MCF 10A (cell line): ENCODE results near the gene SLC6A17. TPM values are rescaled to one million over a fixed set of nuclear protein-coding genes. Genes with fewer than 3 reads are reported as not detected.

Experiments used
- BruUV-seq: library from RNA; stranded (reverse); fragments of 400-500 nt; replicated peaks from 2 replicates; lab custom pipeline; 2021; lab: Mats Ljungman, UMichigan
- CTCF ChIA-PET: fragments of 300-600 bp; sonication (Branson Sonifier 250); formaldehyde crosslinking; extraction: SDS; loops from one replicate; lab custom pipeline; 2021; ENCODE audit warnings: antibody characterized with exemption, inconsistent platforms; lab: Yijun Ruan, JAX
- POLR2A ChIA-PET: fragments of 300-600, 350-650 bp; sonication (Branson Sonifier 250); formaldehyde crosslinking; extraction: SDS; loops from one replicate; lab custom pipeline; 2020; ENCODE audit warnings: antibody characterized with exemption, inconsistent platforms; lab: Yijun Ruan, JAX
- DNase-seq: peaks from one replicate; pipeline ENCODE4 v3.0.0-alpha.2; 2018; ENCODE audit not compliant: unreplicated experiment
- H3K27ac Mint-ChIP-seq: one replicate; pipeline ENCODE4 v1.8.0; 2022; ENCODE audit warnings: mild to moderate bottlenecking, low read depth, mixed read lengths; ENCODE audit not compliant: unreplicated experiment
- H3K27me3 Mint-ChIP-seq: one replicate; pipeline ENCODE4 v1.8.0; 2022; ENCODE audit warnings: mixed read lengths; ENCODE audit not compliant: insufficient read depth, unreplicated experiment
- H3K36me3 Mint-ChIP-seq: one replicate; pipeline ENCODE4 v1.8.0; 2022; ENCODE audit warnings: mild to moderate bottlenecking, moderate library complexity, mixed read lengths; ENCODE audit not compliant: insufficient read depth, unreplicated experiment
- H3K4me1 Mint-ChIP-seq: one replicate; pipeline ENCODE4 v1.8.0; 2022; ENCODE audit warnings: mixed read lengths; ENCODE audit not compliant: insufficient read depth, unreplicated experiment
- H3K4me3 Mint-ChIP-seq: one replicate; pipeline ENCODE4 v1.8.0; 2022; ENCODE audit warnings: mild to moderate bottlenecking, moderate library complexity, mixed read lengths; ENCODE audit not compliant: unreplicated experiment
- H3K9me3 Mint-ChIP-seq: one replicate; pipeline ENCODE4 v1.8.0; 2022; ENCODE audit warnings: mixed read lengths; ENCODE audit not compliant: unreplicated experiment
- CTCF ChIP-seq: fragments of 200-600 bp; IDR thresholded peaks from one replicate; pipeline ENCODE4 v1.8.0; 2022; ENCODE audit warnings: antibody characterized with exemption, mild to moderate bottlenecking; ENCODE audit not compliant: unreplicated experiment
- intact Hi-C: fragments of 100-400 bp; cut with micrococcal nuclease; formaldehyde crosslinking; loops from 2 replicates; pipeline ENCODE4 v1.14.1; 2022
- total RNA-seq: library from RNA; stranded (reverse); gene quantifications from 2 replicates; pipeline ENCODE4 v1.2.3, GENCODE V29; 2022

The SLC6A17 gene
- total RNA-seq, 1 experiment from 2014 or later: not detected

- ChIA-PET CTCF (interaction anchor here (1.0 to 3.6 kb wide), 2 partner anchors 13 to 32 kb away, joined by 11 to 35 read pairs; no protein-coding TSS in a partner anchor), POLR2A (interaction anchor here (0.6 kb wide), 1 partner anchor 47 kb away, joined by 3 read pairs; no protein-coding TSS in a partner anchor)
- Mint-ChIP-seq H3K27ac (no peak overlapping the region), H3K36me3 (no peaks in the 10 kb centered on the region), H3K9me3 (peaks cover 11% of the 10 kb centered on the region), H3K4me3 (no peak overlapping the region), H3K27me3 (peaks cover 14% of the 10 kb centered on the region), H3K4me1 (no peaks in the 10 kb centered on the region)
- intact Hi-C loops: no loop called here
- DNase-seq: no peak
- BruUV-seq: no TSS peak
- no peak for TF ChIP-seq CTCF
These were observed 30.5 kb upstream of the SLC6A17 start for GRCh38 chr1:110119843-110120242.

DNA sequence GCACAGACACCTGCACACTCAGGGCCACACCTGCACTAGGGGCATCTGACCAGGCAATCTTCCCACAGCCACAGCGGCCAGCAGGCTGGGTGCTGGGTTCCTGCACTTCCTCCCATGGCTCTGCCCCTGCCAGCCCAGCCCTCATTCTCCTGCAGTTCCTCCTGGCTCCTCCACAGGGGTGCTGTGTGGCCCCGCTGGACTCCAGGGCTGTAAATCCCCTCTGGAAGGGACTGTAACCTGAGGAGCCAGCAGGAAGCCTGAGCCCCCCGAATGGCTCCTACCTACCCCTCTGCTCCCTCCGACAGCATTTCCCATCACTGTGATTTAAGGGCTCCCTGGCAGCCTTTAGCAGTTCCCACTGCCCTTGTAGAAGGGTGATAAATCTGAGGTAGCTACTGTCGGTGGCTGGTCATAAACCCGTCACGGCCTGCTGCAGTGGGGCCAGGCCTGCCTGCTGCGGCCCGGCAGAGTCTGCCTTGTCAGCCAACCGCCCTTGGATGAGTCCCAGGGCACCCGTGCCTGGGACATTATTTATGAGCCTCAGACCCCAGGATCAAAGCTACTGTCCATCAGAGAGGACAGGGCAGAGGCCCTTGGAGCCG lies 29.2 kb upstream of the SLC6A17 start:
- CTCF ChIA-PET: interaction anchor here (0.7 to 0.8 kb wide), 2 partner anchors 91 to 375 kb away, joined by 3 read pairs; no protein-coding TSS in a partner anchor

DNA sequence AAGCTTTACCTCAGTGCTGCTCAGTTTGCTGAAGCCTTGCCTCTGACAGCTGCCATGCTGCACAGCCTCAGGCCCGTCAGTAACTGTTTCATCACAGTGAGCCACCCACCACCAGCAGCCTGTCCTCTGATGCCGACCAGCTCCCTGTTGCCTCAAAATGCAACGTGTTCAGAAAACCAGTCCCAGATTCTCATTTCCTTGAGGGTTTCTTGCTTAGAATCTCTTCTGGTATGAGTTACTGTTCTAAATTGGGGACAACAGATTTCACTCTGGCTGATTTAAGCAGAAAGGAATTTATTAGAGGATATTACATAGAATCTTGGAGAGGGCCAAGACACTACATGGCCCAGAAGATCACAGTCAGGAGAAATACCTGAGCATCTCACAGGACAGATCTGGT lies 27.1 kb upstream of the SLC6A17 start:
- Mint-ChIP-seq H3K27ac (no peak overlapping the region), H3K36me3 (no peaks in the 10 kb centered on the region), H3K9me3 (peaks cover 11% of the 10 kb centered on the region), H3K27me3 (peaks cover 7% of the 10 kb centered on the region), H3K4me1 (no peaks in the 10 kb centered on the region), H3K4me3 (no peak overlapping the region)
- no TSS peak for BruUV-seq
- intact Hi-C loops: no loop called here
- POLR2A ChIA-PET: no interaction called here
- CTCF ChIA-PET: interaction anchor here (0.6 to 2.1 kb wide), 5 partner anchors 17 to 96 kb away, joined by 3 to 6 read pairs (median 5); no protein-coding TSS in a partner anchor
- no peak for TF ChIP-seq CTCF
- no peak for DNase-seq

More for the DNA sequence above, 29.2 kb upstream of the SLC6A17 start:
- no TSS peak for BruUV-seq
- no peaks in the 10 kb centered on the region for H3K36me3 Mint-ChIP-seq
- H3K4me3 Mint-ChIP-seq: no peak overlapping the region
- no peak for DNase-seq
- peaks cover 11% of the 10 kb centered on the region for H3K9me3 Mint-ChIP-seq
- TF ChIP-seq CTCF: no peak
- POLR2A ChIA-PET: no interaction called here
- intact Hi-C loops: no loop called here
- peaks cover 2% of the 10 kb centered on the region for H3K27me3 Mint-ChIP-seq
- H3K27ac Mint-ChIP-seq: no peak overlapping the region
- H3K4me1 Mint-ChIP-seq: no peaks in the 10 kb centered on the region

DNA sequence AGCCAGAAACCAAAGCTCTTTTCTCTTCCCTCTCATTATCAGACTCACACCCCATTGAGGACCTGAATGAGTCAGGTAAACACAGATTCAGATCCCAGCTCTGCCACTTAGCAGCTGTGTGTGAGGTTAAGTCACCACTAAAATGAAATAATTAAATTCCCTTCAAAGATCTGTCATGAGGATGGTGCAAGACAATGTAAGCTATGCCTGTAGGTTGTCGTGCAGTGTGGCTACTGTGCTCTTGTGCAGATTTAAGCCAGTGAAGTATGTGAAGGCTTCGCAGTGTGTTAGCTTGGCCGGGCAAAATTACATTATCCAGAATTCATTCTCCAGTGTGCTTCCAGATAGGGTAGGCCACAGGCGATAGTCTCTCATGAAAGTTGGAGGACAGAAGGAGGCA lies 24.5 kb upstream of the SLC6A17 start:
- Mint-ChIP-seq H3K36me3 (no peaks in the 10 kb centered on the region), H3K4me3 (no peak overlapping the region), H3K27ac (no peak overlapping the region), H3K9me3 (peaks cover 1% of the 10 kb centered on the region), H3K4me1 (no peaks in the 10 kb centered on the region), H3K27me3 (peaks cover 26% of the 10 kb centered on the region)
- intact Hi-C loops: no loop called here
- DNase-seq: no peak
- ChIA-PET CTCF (interaction anchor here (0.5 to 1.2 kb wide), 4 partner anchors 9 to 193 kb away, joined by 3 to 5 read pairs (median 4); no protein-coding TSS in a partner anchor), POLR2A (no interaction called here)
- TF ChIP-seq CTCF: no peak
- no TSS peak for BruUV-seq
